HEK293T (cell line): ENCODE measurements around the gene NT5C2.

Experiments used
- BHLHE40 ChIP-seq: fragments of 450-650 bp; IDR thresholded peaks from 2 replicates; pipeline ENCODE4 v1.6.1; 2016; ENCODE audit warnings: mild to moderate bottlenecking, moderate library complexity, borderline replicate concordance
- CTBP1 ChIP-seq: fragments of 450-650 bp; IDR thresholded peaks from 2 replicates; pipeline ENCODE4 v1.6.1; 2016; ENCODE audit warnings: borderline replicate concordance
- ELF4 ChIP-seq: fragments of 450-650 bp; IDR thresholded peaks from 2 replicates; pipeline ENCODE4 v1.6.1; 2017; ENCODE audit warnings: antibody characterized with exemption
- FOXA1 ChIP-seq: fragments of 450-650 bp; IDR thresholded peaks from 2 replicates; pipeline ENCODE4 v1.6.1; 2016; ENCODE audit warnings: mild to moderate bottlenecking
- FOXK2 ChIP-seq: fragments of 450-650 bp; IDR thresholded peaks from 2 replicates; pipeline ENCODE4 v1.6.1; 2016; ENCODE audit warnings: mild to moderate bottlenecking
- HDGF ChIP-seq: fragments of 450-650 bp; IDR thresholded peaks from 2 replicates; pipeline ENCODE4 v1.6.1; 2017; ENCODE audit warnings: antibody characterized with exemption, borderline replicate concordance
- L3MBTL2 ChIP-seq: fragments of 450-650 bp; conservative IDR thresholded peaks from 2 replicates; pipeline ENCODE4 v1.6.1; 2016; ENCODE audit warnings: mild to moderate bottlenecking
- LEF1 ChIP-seq: fragments of 450-650 bp; IDR thresholded peaks from 2 replicates; pipeline ENCODE4 v1.6.1; 2017; ENCODE audit warnings: mild to moderate bottlenecking, borderline replicate concordance
- NFRKB ChIP-seq: fragments of 450-650 bp; IDR thresholded peaks from 2 replicates; pipeline ENCODE4 v1.6.1; 2016; ENCODE audit warnings: mild to moderate bottlenecking, moderate library complexity
- PKNOX1 ChIP-seq: fragments of 450-650 bp; IDR thresholded peaks from 2 replicates; pipeline ENCODE4 v1.6.1; 2016
- SP1 ChIP-seq: fragments of 450-650 bp; IDR thresholded peaks from 2 replicates; pipeline ENCODE4 v1.6.1; 2017
- SUZ12 ChIP-seq: fragments of 450-650 bp; IDR thresholded peaks from 2 replicates; pipeline ENCODE4 v1.6.1; 2016; ENCODE audit warnings: mild to moderate bottlenecking
- TARDBP ChIP-seq: fragments of 450-650 bp; IDR thresholded peaks from 2 replicates; pipeline ENCODE4 v1.6.1; 2016

GRCh38 chr10:103040418-103040817 lies 152.7 kb downstream of the NT5C2 start:
- no peak for TF ChIP-seq HDGF
- TF ChIP-seq FOXK2 = no peak
- no peak for TF ChIP-seq NFRKB
- no peak for TF ChIP-seq SP1
- no peak for TF ChIP-seq SUZ12
- TF ChIP-seq ELF4 = no peak
- TF ChIP-seq LEF1 = no peak
- TF ChIP-seq PKNOX1 = no peak
- no peak for TF ChIP-seq CTBP1
- no peak for TF ChIP-seq L3MBTL2
- TF ChIP-seq TARDBP = no peak
- TF ChIP-seq FOXA1 = no peak
- TF ChIP-seq BHLHE40 = no peak
